ENCODE results near the gene TCP11.

DNA sequence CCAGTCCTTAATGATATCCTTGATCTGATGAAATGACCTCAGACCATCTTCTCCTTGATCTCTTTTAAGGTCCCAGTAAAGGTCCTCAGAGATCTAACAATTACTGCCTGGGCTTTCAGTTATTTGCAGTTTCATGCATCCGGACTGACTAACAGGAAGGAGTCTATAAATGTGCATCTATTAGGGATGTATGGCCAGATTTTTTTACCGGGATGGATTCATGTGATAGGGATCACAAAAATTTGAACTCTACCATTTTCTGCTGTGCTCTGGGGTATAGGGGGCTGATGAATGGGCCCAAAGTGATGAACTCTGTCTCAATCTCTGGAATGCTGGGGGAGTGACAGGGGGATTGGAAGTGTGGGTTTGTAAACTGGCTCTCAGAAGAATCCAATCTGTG is 36.5 kb upstream of the TCP11 start:
- TF ChIP-seq EZH2 (IDR thresholded peaks at IDR 0.05) (no peak), POLR2AphosphoS5 (IDR thresholded peaks at IDR 0.05; ENCODE audit: borderline replicate concordance, low read depth, low read length) (no peak), FOXP2 (optimal IDR thresholded peaks at IDR 0.05; ENCODE audit: control extremely low read depth, extremely low read length, insufficient read depth) (no peak)
